Kidney glomerular epithelial cell (primary cell): Measurements from ENCODE around the gene BYSL.

ENCODE experiments used
- DNase-seq: peaks from one replicate; lab custom pipeline; 2025; lab: John Stamatoyannopoulos, UW

Gene BYSL

GRCh38 chr6:41976794-41977484, 55.6 kb downstream of the BYSL start:
- DNase-seq: no peak
